ENCODE data around the gene SPATS2.

DNA sequence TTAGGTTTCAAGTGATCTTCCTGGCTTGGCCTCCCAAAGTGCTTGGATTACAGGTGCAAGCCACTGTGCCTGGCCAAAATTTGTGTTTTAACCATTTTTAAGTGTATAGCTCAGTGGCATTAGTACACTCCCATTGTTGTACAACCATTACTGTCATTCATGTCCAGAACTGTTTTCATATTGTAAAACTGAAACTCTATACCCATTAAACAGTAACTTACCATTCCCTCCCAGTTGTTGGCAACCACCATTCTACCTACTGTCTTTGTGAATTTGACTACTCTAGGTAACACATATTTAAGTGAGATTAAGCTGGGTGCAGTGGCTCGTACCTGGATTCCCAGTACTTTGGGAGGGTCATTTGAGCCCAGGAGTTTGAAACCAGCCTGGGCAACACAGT lies 104.3 kb downstream of the SPATS2 start:
- TF ChIP-seq EZH2phosphoT487 (conservative IDR thresholded peaks at IDR 0.05; ENCODE audit: low read length): no peak
- TF ChIP-seq, protein P1, sequence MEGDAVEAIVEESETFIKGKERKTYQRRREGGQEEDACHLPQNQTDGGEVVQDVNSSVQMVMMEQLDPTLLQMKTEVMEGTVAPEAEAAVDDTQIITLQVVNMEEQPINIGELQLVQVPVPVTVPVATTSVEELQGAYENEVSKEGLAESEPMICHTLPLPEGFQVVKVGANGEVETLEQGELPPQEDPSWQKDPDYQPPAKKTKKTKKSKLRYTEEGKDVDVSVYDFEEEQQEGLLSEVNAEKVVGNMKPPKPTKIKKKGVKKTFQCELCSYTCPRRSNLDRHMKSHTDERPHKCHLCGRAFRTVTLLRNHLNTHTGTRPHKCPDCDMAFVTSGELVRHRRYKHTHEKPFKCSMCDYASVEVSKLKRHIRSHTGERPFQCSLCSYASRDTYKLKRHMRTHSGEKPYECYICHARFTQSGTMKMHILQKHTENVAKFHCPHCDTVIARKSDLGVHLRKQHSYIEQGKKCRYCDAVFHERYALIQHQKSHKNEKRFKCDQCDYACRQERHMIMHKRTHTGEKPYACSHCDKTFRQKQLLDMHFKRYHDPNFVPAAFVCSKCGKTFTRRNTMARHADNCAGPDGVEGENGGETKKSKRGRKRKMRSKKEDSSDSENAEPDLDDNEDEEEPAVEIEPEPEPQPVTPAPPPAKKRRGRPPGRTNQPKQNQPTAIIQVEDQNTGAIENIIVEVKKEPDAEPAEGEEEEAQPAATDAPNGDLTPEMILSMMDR (IDR thresholded peaks at IDR 0.05; ENCODE audit: insufficient read depth, low read length, poor library complexity, severe bottlenecking): no peak

All from SU-DHL-6 (cell line).